ENCODE data around the gene CLNK.

The CLNK gene

GRCh38 chr4:10495651-10496050 is 188.9 kb downstream of the CLNK start:
- no peak for DNase-seq

GRCh38 chr4:10492464-10492863 is 192.1 kb downstream of the CLNK start:
- no peak for DNase-seq

DNA sequence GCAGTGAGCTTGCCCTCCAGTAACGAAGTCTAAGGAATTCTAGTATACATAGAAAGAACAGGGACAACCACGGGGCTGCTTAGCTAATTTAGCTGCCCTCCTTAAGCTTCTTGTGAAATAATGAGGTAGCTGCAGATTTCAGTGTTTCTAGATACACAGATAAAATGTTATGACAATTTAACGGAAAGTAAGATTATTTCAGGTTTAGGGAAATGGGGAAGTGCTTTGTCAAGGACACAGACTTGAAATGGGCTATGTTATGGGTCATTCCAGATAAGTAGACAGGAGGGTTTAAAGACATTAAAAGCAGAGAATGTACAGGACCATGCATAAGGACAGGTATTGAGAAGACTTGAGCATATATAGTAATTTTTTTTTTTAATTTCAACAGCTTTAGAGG is 193.2 kb downstream of the CLNK start:
- DNase-seq = no peak

DNA sequence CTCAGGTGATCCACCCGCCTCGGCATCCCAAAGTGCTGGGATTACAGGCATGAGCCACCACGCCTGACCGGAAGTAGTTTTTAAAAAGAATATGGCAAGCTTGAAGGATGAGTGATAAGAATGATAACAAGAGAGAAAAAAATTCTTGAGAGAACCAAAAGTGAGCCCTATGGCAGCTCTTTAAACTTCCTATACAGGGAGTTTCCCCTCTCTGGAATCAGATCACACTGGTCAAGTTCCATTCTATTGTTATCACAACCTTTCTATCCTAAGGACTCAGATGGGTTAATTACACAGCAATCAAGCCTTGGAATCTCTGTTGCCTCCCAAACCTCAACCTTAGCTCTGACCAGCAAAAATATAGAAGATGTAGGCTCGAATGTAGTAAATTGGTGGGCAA is 193.6 kb downstream of the CLNK start:
- no peak for DNase-seq

- DNase-seq = no peak
Observed at GRCh38 chr4:10482913-10483312, 201.7 kb downstream of the CLNK start.

- no peak for DNase-seq
Observed at GRCh38 chr4:10480616-10481015, 204.0 kb downstream of the CLNK start.

DNA sequence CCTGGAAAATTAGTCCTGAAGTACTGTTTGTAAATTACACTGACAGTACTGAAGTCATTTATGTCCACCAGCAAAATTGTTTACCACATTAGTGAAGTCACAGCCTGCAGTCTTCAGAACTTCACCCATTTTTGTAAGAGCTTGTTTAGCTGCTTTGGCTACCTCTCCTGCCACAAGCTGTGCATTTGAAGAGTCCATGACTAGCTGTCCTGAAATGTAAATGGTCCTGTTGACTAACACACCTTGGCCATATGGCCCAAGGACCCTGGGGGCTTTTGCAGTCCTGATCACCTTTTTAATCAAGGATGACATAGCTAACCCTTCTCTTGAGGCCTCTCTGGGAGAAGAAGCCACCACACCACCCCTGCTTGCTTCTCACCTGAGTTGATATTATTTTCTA is 205.9 kb downstream of the CLNK start:
- no peak for DNase-seq

DNA sequence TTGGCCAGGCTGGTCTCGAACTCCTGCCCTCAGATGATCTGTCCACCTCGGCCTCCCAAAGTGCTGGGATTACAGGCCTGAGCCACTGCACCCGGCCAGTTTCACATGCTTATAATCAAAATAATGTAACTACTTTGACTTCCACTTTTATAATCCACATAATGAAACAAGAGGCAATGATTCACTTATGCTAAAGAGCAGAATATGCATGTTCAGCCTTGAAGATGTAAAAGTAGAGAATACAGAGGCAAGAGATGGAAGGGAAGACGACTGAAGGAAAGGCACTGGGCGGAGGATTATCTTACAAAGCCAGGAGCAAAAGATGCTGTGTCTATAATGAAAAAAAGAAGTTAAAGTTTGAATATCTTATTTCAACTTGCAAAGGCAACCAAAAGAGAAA is 214.1 kb downstream of the CLNK start:
- DNase-seq = no peak

GRCh38 chr4:10466161-10466560 is 218.4 kb downstream of the CLNK start:
- no peak for DNase-seq

- DNase-seq = no peak
Observed at GRCh38 chr4:10462876-10463275, 221.7 kb downstream of the CLNK start.

DNA sequence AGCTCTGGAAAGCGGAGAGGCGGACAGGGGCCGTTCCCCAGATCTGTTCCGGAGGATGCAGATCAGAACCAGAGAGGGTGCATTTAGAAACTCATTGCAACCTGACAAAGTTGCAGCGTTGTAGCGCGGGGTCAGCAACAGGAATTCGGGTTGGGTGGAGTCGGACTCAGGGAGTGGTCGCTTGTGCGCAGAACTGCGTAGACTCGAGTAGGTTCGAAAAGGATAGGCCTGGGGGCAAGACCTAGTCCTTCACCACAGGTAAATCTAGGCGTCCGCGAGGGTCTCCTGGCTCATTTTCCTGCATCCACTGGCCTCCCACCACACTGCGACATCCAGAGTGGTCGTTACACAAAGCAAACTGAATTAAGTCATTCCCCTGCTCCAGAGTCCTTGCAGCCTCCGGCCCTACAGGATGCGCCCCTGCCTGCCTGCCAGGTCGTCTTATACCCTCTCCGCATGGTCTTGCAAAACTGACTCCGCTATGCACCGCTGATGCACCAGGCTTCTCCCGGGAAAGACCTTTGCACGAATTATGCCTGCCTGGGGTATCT is 222.6 kb downstream of the CLNK start:
- no peak for DNase-seq

DNA sequence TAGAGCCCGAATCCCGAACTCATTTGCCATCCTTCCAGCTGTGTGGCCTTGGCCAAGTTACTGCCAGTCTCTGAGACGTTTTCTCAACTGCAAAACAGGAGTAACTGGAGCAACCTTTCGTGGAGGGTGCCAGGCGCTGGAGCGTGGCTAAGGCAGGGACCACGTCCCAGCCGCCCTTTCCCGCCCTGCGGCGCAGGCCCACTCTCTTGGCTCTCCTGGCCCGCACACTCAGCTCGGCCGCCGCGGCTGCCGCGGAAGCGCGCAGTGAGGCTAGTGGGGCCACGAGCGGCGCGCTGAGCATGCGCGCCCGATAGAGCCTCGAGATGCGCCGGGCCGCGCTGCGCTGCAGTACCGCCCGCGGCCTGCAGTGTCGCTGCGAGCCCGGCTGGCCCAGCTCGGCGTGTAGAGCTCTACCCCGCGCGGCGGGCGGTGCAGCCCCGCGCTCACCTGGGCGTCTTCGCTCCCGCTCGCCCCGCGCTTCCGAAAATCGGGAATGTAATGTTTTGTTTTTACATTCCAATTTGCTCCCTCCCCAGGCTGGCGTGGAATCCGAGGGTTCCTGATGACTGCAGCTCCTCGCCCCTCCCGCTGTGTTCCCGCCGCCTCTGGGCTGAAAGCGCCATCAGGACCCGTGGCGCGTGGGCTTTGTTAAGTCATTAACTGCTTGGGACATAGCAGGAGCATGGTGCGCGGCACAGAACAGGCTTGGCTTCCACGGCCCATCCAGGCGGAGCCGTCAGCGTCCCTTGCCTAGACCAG is 223.3 kb downstream of the CLNK start:
- peak; percentile 22 for DNase-seq

DNA sequence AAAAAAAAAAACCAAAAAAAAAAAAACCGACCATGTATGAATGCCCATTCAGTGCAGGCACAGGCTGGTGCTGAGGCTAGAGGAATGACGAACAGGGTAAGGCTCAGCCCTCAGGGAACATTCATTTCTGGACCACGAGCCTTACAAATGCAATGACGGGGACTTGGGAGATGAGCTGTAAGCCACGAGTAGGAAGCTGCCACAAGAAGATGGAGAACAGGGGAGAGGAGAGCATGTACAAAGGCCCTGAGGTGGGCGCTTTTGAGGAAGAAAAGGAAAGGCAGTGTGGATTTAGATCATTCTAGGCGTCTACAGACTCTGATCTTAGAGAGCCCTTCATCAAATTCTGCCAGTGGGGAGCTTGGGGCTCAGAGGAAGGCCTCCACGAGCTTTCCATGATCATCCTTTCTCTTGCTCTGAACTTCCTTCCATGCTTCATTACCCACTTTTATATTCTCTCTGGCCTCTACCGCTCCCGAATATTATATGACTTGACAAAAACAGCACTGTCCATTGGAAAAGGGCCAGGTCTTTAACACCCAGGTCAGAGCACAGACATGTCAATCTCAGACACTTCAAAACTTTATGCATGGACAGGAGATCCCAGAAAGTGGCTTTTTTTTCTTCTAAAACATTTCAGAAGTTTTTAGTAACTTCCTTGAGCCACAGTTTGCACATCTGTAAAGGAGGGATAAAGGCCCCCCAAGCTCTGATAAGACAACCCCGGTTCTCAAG is 224.1 kb downstream of the CLNK start:
- no peak for DNase-seq

- no peak for DNase-seq
Observed at GRCh38 chr4:10459305-10459704, 225.3 kb downstream of the CLNK start.

- DNase-seq = no peak
Observed at GRCh38 chr4:10458177-10458576, 226.4 kb downstream of the CLNK start.

DNA sequence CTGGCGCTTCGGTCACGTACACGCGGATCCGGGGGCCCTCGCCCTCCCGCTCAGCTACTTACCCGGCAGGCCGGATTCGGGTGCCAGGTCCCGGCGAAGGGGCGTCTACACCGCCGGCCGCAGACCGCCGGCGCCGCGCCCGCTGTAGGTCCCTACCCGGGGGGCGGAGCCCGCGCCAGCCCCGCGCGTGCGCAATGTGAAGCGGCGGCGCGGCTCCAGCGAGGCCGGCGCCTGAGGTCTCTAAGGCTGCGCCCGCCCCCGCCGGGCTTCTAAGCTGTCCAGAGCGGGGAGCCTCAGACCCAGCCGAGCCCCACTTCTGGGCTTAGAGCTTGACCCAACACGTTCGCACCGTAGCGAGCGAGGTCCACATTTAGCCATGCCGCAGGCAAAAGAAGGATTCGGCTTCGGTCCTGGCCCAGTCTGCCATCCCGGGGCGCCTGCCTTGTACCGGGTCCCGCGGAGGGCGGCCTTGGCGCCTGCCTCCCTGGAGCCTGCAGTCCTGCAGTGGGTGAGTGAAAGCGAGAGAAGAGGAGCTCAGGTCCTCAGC is 227.2 kb downstream of the CLNK start, which contains the start of gene ZNF518B:
Gene ZNF518B, minus strand, starts transcription at position 172 of the 547 bp plus-strand sequence. CDS start 11,098 bp downstream, outside the sequence.
- DNase-seq = peak; percentile 5

DNA sequence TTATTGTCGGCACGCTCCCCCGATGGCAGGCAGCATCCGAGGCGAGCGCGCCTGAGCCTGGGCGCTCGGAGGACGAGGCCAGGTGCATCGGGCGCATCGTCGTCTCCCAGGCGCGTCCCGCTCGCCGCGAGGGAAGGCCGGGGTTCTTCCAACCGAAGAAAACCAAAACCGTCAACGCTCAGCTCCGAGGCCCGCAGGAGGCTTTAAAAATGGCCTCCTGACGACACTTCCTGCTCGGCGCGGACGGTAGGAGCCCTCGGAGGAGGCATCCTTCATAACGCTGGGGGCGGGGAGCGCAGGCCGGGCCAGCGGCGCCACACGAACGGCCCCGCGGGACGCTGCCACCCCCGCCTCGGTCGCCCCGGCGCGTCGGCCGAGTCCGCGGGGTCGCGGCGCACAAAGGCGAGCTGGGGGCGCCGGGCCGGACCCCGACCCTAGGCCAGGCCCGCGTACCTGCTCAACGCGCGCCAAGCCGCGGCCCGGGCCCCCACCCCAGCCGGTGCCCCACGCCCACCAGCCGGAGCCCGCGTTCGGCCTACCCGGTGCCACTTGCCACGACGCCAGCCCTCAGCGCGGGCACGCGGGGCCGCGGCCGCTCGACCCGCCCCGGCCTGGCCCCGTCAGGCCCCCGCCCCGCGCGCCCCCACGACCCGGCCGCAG is 227.8 kb downstream of the CLNK start:
- no peak for DNase-seq

DNA sequence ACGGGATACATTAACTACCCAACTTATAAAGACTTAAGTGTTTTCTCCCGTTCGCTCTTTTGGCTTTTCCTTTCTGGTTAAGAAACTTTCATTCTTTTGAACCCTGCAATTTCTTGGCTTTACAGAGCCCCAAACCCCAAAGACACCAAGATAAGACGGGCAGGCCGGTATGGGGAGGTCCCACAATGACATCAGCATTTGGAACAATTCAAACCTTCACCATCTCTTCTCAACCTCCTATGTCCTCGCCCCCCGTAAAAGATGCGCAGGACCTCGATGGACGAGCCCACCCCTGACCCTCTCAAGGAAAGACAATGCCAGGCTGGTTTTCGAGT is 228.3 kb downstream of the CLNK start:
- DNase-seq = no peak

DNA sequence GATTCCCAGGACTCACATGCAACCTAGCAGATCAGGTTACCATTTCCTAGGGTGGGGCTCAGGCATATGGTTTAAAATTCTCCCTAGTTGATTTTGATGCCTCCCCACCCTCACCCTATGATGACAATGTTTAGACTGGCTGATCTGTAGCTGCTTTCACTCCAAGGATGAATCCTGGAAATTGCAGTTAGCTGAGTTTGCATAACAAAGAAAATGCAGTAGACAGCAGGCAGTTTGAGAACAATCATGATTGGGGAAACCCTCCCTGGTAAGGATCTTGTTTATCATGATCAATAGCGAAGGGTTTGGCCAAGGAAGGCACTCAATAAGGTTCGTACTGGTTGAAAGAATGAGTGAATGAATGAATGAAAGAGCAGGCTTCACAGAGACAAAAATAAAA is 229.4 kb downstream of the CLNK start:
- no peak for DNase-seq

DNA sequence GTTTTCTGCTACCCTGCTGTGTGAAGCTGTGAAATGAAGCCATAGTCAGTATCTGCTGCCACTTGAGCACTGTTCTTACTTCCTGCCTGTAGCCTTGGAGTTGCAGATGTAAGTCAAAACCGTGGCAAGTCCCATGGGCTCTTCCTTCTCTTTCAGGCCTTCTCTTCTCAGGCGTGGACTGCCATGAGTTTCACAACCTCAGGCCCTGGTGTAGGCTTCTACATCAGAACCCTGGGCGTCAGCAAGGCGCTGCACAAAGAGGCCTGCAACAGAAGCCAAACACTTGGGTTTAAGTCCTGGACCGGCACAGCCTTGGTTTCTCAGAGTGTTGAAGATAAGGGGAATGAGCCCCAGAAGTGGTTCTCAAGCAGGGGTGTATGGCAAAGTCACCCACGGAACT is 229.8 kb downstream of the CLNK start:
- DNase-seq = no peak

- DNase-seq = no peak
Observed at GRCh38 chr4:10454121-10454520, 230.4 kb downstream of the CLNK start.

GRCh38 chr4:10448991-10449390 is 235.6 kb downstream of the CLNK start:
- DNase-seq = no peak

- no peak for DNase-seq
Observed at GRCh38 chr4:10442976-10443375, 241.6 kb downstream of the CLNK start.
